Activated T-cell treated with anti-CD3 and anti-CD28 coated beads for 48 hours (primary cell): ENCODE results near the gene ACSM6.
"Not testable (repeated sequence)": the region's sequence is repeated elsewhere in the genome, so short reads cannot be mapped to it uniquely, and the experiment has no call there.

Experiments used
- DNase-seq: peaks from one replicate; pipeline ENCODE4 v3.0.0-alpha.2; 2020; ENCODE audit warnings: low read depth

Gene ACSM6

GRCh38 chr10:95193944-95194343, at the start of gene ACSM6:
TSS of gene ACSM6 (plus strand) at chr10:95194238. CDS start at chr10:95194486, 248 bp downstream.
- no peak for DNase-seq

- DNase-seq: no peak
These were observed 25.3 kb upstream of the ACSM6 start for GRCh38 chr10:95168694-95169093.

DNA sequence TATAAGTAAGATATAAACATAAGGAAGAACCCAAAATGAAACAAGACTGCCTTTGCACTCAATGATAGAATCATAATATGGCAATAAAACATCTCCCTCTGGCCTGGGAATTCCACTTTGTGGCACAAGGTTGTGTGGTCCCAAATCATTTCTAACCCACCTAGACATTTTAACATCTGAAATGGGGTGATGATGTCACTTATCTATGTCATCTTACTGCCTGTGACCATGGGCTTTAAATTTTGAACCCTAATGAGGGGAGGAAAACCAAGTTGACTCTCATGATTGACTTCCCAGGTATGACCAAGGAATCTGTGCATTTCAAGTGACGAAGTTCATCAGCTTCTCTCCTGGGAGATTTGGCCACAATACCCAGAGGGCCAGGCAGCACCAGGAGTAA, 24.5 kb upstream of the ACSM6 start:
- no peak for DNase-seq

- DNase-seq: no peak
These were observed 23.2 kb upstream of the ACSM6 start for GRCh38 chr10:95170790-95171189.

DNA sequence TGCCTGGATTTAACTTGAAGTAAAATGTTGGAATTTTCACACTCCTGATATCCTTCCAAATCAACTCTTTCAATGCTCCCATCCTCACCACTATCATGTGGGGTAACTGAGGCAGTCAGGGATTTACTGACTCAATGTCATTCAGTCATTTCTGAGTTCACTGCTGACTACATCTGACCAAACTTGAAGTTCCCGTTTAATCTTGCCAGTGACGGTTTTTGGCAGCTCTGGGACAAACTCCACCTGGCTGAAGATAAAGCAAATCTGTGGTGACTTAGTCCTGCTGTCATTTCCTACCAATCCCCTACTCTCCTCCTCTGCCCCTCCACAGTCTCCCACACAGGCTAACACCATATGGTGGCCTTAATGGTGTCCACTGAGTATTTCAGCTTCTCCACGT, 22.7 kb upstream of the ACSM6 start:
- no peak for DNase-seq

- no peak for DNase-seq
These were observed 21.2 kb upstream of the ACSM6 start for GRCh38 chr10:95172851-95173250.

DNA sequence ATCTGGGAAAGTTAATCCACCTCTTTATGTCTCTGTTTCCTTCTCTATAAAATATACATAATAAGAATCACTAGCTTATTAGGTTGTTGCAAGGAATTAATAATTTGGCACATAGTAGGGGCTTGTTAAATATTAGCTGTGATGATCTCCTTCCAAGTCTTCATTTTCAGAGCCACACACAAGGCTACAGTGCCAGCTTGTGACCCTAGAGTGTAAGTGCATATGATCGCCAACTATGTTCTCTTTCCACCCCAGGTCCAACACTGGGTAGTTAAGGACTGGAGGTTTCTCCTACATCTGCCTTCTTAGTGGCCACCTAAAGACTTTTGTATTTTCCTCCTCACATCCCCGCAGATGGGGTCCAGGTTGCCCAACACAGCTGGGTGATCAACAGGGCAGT, 17.9 kb upstream of the ACSM6 start:
- DNase-seq: no peak

DNA sequence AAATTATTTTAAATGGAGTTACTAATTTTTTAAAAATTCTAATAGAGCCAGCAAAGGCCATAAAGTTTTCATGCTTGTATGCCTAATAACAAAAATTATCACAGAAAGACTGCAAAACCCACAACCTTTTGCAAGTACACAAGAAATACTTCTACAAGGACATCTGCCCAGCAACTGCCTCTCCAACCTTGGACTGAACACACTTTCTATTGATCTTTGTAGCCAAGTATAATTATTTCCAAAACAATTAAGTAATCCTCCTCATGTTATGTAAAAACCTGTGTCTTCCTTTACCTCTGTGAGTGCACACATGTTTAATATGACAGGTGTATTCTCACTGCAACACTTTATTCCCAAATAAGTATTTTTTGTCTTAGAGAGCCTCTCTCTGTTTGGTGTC, 16.6 kb upstream of the ACSM6 start:
- DNase-seq: no peak

- DNase-seq: no peak
These were observed 15.8 kb upstream of the ACSM6 start for GRCh38 chr10:95178266-95178665.

DNA sequence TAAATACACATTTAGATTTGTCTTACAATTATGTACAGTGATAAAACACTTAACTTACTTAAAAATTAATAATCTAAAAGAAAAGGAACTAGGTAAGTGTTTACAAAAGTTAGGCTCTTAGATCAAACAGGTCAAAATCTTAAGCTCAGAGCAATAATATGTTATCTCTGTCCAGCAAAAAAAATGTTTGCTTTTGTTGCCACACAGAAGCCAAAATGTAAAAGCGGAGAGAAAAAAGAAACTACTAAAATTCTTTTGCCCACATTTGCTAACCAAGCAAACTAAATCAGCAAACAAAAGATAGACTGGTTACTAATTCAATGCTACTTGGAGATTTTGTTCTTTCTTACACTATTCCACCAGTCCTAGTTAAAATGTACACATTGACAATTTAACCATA, 15.2 kb upstream of the ACSM6 start:
- DNase-seq: no peak

- DNase-seq: no peak
These were observed 12.3 kb upstream of the ACSM6 start for GRCh38 chr10:95181726-95182125.

DNA sequence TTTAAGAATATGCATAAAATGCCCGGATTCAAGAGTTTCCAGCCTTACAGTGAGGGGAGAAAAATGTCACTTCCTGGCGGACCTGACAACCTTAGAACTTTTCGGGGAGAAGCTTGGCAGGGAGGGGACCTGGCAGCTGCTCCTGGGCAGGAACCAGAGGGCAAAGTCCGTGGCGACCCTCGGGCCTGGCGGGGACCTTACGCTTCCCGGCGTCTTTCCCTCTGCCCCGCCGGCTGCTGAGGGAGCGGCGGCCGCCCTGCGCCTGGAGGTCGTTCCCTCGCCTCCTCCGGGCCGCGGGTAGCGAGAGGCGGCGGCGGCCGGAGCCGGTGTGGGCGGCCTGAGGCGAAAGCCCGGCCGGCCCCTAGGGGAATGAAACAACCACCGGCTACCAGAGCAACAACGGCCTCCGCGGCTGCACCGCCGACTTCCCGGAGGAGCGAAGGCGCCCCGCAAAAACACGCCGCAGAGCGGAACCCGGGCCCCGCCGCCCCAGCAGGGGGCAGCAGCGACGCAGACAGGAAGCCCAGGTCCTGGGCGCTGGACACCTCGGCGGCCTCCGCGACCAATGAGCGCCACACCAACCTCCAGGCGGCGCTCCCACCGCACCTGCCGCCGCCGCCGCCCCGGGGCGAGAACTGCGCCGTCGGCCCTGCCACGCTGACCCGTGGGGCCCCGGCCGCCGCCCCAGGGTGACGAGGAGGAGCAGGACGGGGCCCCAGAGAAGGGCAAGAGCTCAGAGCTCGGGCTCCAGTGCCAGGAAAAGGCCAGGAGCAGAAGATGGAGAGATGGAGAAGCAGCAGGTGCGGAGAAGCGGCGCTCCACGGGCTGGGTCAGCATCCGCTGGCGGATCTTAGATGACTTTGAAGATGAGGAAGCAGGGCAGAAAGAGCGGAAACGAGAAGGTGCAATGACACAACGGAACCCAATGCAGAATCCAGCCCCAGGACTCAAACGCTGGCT, 10.5 kb upstream of the ACSM6 start:
- DNase-seq: peak; percentile 79

- no peak for DNase-seq
These were observed 6.4 kb upstream of the ACSM6 start for GRCh38 chr10:95187617-95188016.

DNA sequence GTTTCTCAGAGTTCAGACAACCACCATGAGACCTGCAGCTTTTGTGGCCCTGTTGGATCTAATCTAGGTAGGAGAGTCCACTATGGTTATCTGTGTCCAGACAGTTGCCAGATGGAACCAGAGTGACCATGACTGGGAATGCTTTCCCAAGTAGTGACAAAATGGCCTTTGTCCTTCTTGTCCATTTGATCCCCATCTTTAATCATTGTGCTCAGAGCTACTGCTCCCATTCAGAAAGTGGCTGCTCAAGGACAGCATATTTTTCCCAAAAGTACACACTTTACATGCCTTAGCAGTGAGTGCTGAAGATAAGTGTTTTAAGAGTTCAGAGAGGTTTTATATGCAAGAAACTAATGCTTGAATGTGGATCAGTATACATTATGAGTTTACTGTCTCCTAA, 5.4 kb upstream of the ACSM6 start:
- DNase-seq: no peak

- no peak for DNase-seq
These were observed 2.0 kb downstream of the ACSM6 start for GRCh38 chr10:95196046-95196445.

DNA sequence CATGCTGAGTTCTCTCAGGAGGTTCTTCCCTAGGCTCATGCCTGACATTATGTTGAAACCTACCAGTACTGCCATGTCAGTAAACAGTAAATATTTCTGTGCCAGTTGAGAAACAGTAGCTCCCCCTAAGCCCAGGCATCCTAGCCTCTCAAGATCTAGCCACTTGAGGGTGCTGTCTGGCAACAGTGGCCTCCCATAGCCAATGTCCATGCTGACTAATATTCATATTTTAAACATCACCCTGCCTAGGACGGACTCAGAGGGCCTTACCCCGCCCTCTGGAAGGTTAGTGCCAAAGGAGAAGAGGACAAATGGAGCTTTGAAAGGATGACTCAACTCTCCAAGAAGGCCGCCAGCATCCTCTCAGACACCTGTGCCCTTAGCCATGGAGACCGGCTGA, 7.7 kb downstream of the ACSM6 start:
- no peak for DNase-seq

- not testable (repeated sequence) for DNase-seq
These were observed 8.8 kb downstream of the ACSM6 start for GRCh38 chr10:95202865-95203264.

DNA sequence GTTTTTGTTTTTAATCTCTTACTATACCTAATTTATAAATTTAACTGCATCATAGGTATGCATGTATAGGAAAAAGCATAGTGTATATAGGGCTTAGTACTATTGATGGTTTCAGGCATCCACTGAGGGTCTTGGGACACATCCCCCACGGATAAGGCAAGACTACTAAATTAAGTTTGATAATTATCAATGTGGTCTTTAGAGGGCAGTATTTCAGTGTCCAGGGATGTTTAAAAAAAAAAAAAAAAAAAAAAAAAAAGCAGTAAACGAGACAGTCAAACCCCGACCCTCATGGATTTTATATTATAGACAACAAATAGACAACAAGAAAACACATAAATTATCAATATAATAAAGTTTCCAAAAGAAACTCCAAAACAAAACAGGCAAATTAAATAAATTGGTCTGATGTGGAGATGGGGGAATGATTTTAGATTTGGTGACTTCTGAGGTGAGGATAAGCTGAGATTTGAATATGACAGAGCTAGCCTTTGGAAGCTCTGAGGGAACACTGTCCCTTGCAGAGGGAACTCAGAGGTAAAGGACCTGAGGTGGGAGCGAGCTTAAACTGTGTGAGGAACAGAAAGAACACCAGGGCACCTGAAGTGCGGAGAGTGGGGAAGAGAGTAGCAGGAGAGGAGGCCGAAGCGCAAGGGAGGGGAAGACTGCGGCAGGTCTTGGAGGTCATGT, 14.8 kb downstream of the ACSM6 start:
- DNase-seq: no peak

- no peak for DNase-seq
These were observed 15.6 kb downstream of the ACSM6 start for GRCh38 chr10:95209509-95210127.

DNA sequence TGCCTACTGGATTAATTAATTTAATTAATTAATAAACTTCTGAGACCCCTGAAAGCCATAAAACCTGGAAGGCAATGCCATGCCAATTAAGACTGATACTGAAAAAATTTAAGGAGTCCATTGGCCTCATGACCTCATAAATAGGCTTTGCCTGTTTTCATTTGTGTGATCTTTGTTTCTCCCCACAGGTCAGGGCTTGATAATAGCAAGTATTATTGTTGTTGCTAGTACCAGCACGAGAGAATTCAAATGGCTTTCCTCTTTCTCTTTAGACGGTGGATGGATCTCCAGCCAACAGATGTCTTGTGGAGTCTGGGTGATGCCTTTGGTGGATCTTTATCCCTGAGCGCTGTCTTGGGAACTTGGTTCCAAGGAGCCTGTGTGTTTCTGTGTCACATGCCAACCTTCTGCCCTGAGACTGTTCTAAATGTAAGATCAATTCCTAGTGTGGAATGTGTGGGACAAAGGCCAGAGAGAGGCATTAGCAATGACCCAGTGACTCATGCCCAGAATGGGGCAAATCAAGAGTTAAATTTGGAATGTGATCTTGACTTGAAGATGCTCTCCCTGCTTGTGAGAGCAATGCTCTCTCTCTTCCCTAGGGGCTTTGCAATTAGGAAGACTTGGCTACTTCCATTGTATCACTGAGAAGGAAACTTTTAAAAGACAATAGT, 17.7 kb downstream of the ACSM6 start:
- DNase-seq: no peak

GRCh38 chr10:95214369-95214768, 20.3 kb downstream of the ACSM6 start:
- DNase-seq: no peak

GRCh38 chr10:95214793-95215192, 20.8 kb downstream of the ACSM6 start:
- DNase-seq: no peak
